Measurements from ENCODE around the gene EIF2S2.

The EIF2S2 gene

DNA sequence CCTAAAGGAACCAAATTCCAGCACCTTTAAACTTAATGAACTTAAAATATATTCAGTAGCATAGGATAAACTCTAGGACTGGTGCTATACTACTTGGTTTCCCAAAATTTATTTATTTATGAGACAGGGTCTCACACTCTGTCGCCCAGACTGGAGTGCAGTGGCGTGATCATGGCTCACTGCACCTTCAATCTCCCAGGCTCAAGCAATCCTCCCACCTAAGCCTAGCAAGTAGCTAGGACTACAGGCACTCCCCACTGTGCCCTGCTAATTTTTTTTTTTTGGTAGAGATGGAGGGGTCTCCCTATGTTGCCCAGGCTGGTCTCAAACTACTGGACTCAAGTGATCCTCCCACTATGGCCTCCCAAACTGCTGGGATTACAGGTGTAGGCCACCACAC lies 21.4 kb downstream of the EIF2S2 start:
- Histone ChIP-seq H3K36me3 (ENCODE audit: control insufficient read depth in 5 of 5, insufficient read depth in 5 of 5, low read length in 5 of 5) (peaks cover 41 to 89% (median 77%) of the 10 kb centered on the region in 5 donors), H3K4me3 (ENCODE audit: low read depth in 1 of 5, low read length in 5 of 5) (no peak overlapping the region)

GRCh38 chr20:34089655-34090345 lies 22.2 kb downstream of the EIF2S2 start:
- Histone ChIP-seq H3K27me3 (ENCODE audit: control insufficient read depth in 5 of 5, insufficient read depth in 4 of 5, low read length in 5 of 5) (no peaks in the 10 kb centered on the region), H3K27ac (ENCODE audit: low read depth, low read length) (no peak overlapping the region), H3K4me3 (ENCODE audit: low read depth in 1 of 5, low read length in 5 of 5) (no peak overlapping the region), H3K36me3 (ENCODE audit: control insufficient read depth in 5 of 5, insufficient read depth in 5 of 5, low read length in 5 of 5) (peaks cover 37 to 86% (median 71%) of the 10 kb centered on the region in 5 donors), H3K4me1 (ENCODE audit: control insufficient read depth in 5 of 5, insufficient read depth in 5 of 5, low read length in 5 of 5) (no peaks in the 10 kb centered on the region), H3K9ac (ENCODE audit: low read length in 5 of 5) (no peak overlapping the region), H3K9me3 (ENCODE audit: control insufficient read depth in 5 of 5, low read length in 5 of 5) (no peaks in the 10 kb centered on the region)

More for the DNA sequence above, 21.4 kb downstream of the EIF2S2 start:
- no peaks in the 10 kb centered on the region for H3K9me3 ChIP-seq (ENCODE audit: control insufficient read depth in 5 of 5, low read length in 5 of 5)
- no peaks in the 10 kb centered on the region for H3K4me1 ChIP-seq (ENCODE audit: control insufficient read depth in 5 of 5, insufficient read depth in 5 of 5, low read length in 5 of 5)
- H3K27me3 ChIP-seq (ENCODE audit: control insufficient read depth in 5 of 5, insufficient read depth in 4 of 5, low read length in 5 of 5): no peaks in the 10 kb centered on the region
- no peak overlapping the region for H3K27ac ChIP-seq (ENCODE audit: low read depth, low read length)
- H3K9ac ChIP-seq (ENCODE audit: low read length in 5 of 5): no peak overlapping the region

DNA sequence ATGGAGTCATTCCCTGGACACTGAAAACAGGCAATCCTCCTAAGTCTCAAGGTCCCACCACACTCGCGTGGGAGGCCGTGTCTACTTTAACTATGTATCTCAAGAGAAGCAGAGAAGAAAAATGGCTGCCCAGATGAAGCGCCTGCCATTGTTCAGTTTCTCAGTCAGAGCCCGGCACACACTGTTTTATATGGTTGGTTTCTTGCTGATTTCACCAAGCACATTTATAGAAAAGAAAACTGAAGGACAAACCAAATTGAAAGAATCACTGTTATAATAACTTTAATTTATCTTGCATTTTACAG lies 22.9 kb downstream of the EIF2S2 start:
- H3K9me3 ChIP-seq (ENCODE audit: control insufficient read depth in 5 of 5, low read length in 5 of 5): no peaks in the 10 kb centered on the region
- H3K27me3 ChIP-seq (ENCODE audit: control insufficient read depth in 5 of 5, insufficient read depth in 4 of 5, low read length in 5 of 5): no peaks in the 10 kb centered on the region
- no peak overlapping the region for H3K9ac ChIP-seq (ENCODE audit: low read length in 5 of 5)
- peaks cover 30 to 88% (median 70%) of the 10 kb centered on the region in 5 donors for H3K36me3 ChIP-seq (ENCODE audit: control insufficient read depth in 5 of 5, insufficient read depth in 5 of 5, low read length in 5 of 5)
- no peaks in the 10 kb centered on the region for H3K4me1 ChIP-seq (ENCODE audit: control insufficient read depth in 5 of 5, insufficient read depth in 5 of 5, low read length in 5 of 5)
- no peak overlapping the region for H3K27ac ChIP-seq (ENCODE audit: low read depth, low read length)
- no peak overlapping the region for H3K4me3 ChIP-seq (ENCODE audit: low read depth in 1 of 5, low read length in 5 of 5)

DNA sequence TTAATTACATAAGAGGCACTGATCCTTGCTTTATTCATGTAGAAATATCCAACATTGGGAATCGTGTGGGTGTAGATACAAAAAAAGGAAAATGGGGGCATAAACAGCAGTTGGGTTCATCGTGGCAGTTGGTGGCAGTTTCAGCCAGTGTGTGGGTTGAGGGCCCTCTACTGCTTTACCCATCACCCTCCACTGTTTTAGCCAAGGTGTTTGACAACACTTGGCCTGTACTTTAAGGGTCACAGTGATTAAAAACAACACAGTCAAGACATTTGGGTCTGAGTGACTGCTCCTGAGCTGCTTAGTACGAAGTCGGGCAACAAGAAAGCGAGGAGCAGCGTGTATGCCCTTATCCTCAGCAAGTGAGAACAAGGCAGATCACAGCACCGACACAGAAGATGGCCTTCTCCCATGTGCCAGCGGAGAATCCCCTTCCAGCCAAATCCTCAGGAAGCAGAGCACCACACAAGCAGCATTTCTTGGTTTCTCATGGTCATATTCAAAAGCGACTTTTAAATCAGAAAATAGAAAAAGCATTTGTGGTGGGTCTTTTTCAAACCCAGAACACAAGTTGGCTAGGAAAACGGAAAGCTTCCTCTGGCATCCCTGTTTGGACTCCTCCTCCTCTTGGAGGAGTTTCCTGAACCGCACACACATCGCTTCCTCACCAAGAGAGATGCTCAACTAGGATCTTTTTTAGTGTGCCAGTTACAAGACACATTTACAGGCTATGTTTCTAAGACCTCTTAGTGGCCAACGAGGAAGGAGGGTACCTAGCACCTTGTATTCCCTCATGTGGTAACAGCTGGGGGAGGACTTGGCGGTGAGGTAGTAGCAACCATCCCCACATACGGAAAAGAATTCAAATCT lies 23.5 kb downstream of the EIF2S2 start:
- Histone ChIP-seq H3K27me3 (ENCODE audit: control insufficient read depth in 5 of 5, insufficient read depth in 4 of 5, low read length in 5 of 5) (no peaks in the 10 kb centered on the region), H3K4me1 (ENCODE audit: control insufficient read depth in 5 of 5, insufficient read depth in 5 of 5, low read length in 5 of 5) (peaks cover 0 to 4% (median under 1%) of the 10 kb centered on the region in 5 donors), H3K9ac (ENCODE audit: low read length in 5 of 5) (no peak overlapping the region), H3K4me3 (ENCODE audit: low read depth in 1 of 5, low read length in 5 of 5) (no peak overlapping the region), H3K9me3 (ENCODE audit: control insufficient read depth in 5 of 5, low read length in 5 of 5) (no peaks in the 10 kb centered on the region), H3K36me3 (ENCODE audit: control insufficient read depth in 5 of 5, insufficient read depth in 5 of 5, low read length in 5 of 5) (peaks cover 27 to 82% (median 68%) of the 10 kb centered on the region in 5 donors), H3K27ac (ENCODE audit: low read depth, low read length) (no peak overlapping the region)

- Histone ChIP-seq H3K4me3 (ENCODE audit: low read depth in 1 of 5, low read length in 5 of 5) (no peak overlapping the region), H3K4me1 (ENCODE audit: control insufficient read depth in 5 of 5, insufficient read depth in 5 of 5, low read length in 5 of 5) (peaks cover 0 to 18% (median 8%) of the 10 kb centered on the region in 5 donors), H3K27ac (ENCODE audit: low read depth, low read length) (no peak overlapping the region), H3K27me3 (ENCODE audit: control insufficient read depth in 5 of 5, insufficient read depth in 4 of 5, low read length in 5 of 5) (no peaks in the 10 kb centered on the region), H3K36me3 (ENCODE audit: control insufficient read depth in 5 of 5, insufficient read depth in 5 of 5, low read length in 5 of 5) (peaks cover 11 to 76% (median 60%) of the 10 kb centered on the region in 5 donors), H3K9me3 (ENCODE audit: control insufficient read depth in 5 of 5, low read length in 5 of 5) (no peaks in the 10 kb centered on the region), H3K9ac (ENCODE audit: low read length in 5 of 5) (no peak overlapping the region)
Observed at GRCh38 chr20:34085544-34086040, 26.5 kb downstream of the EIF2S2 start.

DNA sequence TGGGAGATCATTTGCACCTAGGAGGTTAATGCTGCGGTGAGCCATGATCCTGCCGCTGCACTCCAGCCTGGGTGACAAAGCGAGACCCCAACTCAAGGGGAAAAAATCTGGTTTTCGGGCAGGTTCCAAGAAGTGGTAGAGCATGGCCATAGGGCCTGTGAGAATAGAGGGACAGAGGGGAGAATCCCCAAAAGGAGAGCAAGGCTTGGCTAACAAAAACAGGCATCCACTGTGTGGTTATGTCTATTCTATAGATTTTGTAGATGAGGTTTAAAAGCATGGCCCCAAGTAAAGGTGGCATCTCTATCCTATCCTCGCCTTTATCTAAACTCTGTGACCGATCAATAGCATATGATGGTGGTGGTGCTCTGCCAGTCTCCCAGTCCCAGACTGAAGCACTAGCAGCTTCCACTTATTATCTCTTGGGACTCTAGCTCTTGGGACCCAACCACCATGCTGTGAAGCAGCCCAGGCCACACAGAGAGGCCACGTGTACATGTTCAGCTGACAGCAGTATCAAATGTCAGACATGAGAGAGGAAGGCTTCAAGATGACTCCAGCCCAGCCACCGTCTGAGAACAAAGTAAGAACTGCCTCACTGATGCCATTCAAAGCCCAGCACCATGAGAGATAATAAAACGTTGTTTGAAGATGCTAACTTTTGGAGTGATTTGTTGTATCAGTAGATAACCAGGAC lies 27.7 kb downstream of the EIF2S2 start:
- peaks cover 6 to 75% (median 60%) of the 10 kb centered on the region in 5 donors for H3K36me3 ChIP-seq (ENCODE audit: control insufficient read depth in 5 of 5, insufficient read depth in 5 of 5, low read length in 5 of 5)
- H3K9ac ChIP-seq (ENCODE audit: low read length in 5 of 5): no peak overlapping the region
- H3K27ac ChIP-seq (ENCODE audit: low read depth, low read length): no peak overlapping the region

DNA sequence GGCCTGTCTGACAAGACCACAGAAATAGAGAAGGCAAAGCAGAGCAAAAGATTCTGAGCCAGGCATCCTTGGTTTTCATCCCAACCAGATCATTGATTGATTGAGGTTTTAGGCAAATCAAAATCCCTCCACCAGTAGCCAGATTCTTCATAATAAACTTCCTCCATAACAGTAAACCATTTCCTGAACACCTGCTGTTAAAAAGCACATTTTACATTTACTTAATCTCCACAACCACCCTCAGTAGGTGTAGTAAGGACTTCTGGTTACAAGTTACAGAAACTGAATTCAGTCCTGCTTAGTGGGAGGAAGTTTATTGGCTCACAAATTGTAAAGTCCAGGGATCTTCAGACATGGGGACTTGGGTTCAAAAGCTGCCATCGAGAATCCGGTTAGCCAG lies 28.3 kb downstream of the EIF2S2 start:
- H3K27ac ChIP-seq (ENCODE audit: low read depth, low read length): peak overlapping the region; percentile 26
- no peak overlapping the region for H3K9ac ChIP-seq (ENCODE audit: low read length in 5 of 5)
- peaks cover 6 to 76% (median 60%) of the 10 kb centered on the region in 5 donors for H3K36me3 ChIP-seq (ENCODE audit: control insufficient read depth in 5 of 5, insufficient read depth in 5 of 5, low read length in 5 of 5)
- H3K4me1 ChIP-seq (ENCODE audit: control insufficient read depth in 5 of 5, insufficient read depth in 5 of 5, low read length in 5 of 5): peaks cover 0 to 18% (median 8%) of the 10 kb centered on the region in 5 donors
- H3K27me3 ChIP-seq (ENCODE audit: control insufficient read depth in 5 of 5, insufficient read depth in 4 of 5, low read length in 5 of 5): no peaks in the 10 kb centered on the region
- no peak overlapping the region for H3K4me3 ChIP-seq (ENCODE audit: low read depth in 1 of 5, low read length in 5 of 5)
- H3K9me3 ChIP-seq (ENCODE audit: control insufficient read depth in 5 of 5, low read length in 5 of 5): no peaks in the 10 kb centered on the region

More for the DNA sequence above, 27.7 kb downstream of the EIF2S2 start:
- no peaks in the 10 kb centered on the region for H3K27me3 ChIP-seq (ENCODE audit: control insufficient read depth in 5 of 5, insufficient read depth in 4 of 5, low read length in 5 of 5)
- peaks cover 0 to 18% (median 8%) of the 10 kb centered on the region in 5 donors for H3K4me1 ChIP-seq (ENCODE audit: control insufficient read depth in 5 of 5, insufficient read depth in 5 of 5, low read length in 5 of 5)
- no peak overlapping the region for H3K4me3 ChIP-seq (ENCODE audit: low read depth in 1 of 5, low read length in 5 of 5)
- no peaks in the 10 kb centered on the region for H3K9me3 ChIP-seq (ENCODE audit: control insufficient read depth in 5 of 5, low read length in 5 of 5)

GRCh38 chr20:34083137-34083536 lies 28.9 kb downstream of the EIF2S2 start:
- no peaks in the 10 kb centered on the region for H3K27me3 ChIP-seq (ENCODE audit: control insufficient read depth in 5 of 5, insufficient read depth in 4 of 5, low read length in 5 of 5)
- no peaks in the 10 kb centered on the region for H3K9me3 ChIP-seq (ENCODE audit: control insufficient read depth in 5 of 5, low read length in 5 of 5)
- peak overlapping the region; percentile 74 for H3K27ac ChIP-seq (ENCODE audit: low read depth, low read length)
- peaks cover 0 to 18% (median 8%) of the 10 kb centered on the region in 5 donors for H3K4me1 ChIP-seq (ENCODE audit: control insufficient read depth in 5 of 5, insufficient read depth in 5 of 5, low read length in 5 of 5)
- peaks cover 5 to 76% (median 60%) of the 10 kb centered on the region in 5 donors for H3K36me3 ChIP-seq (ENCODE audit: control insufficient read depth in 5 of 5, insufficient read depth in 5 of 5, low read length in 5 of 5)
- H3K4me3 ChIP-seq (ENCODE audit: low read depth in 1 of 5, low read length in 5 of 5): no peak overlapping the region
- H3K9ac ChIP-seq (ENCODE audit: low read length in 5 of 5): peak overlapping the region in 1 of 5 donors; percentile 12

DNA sequence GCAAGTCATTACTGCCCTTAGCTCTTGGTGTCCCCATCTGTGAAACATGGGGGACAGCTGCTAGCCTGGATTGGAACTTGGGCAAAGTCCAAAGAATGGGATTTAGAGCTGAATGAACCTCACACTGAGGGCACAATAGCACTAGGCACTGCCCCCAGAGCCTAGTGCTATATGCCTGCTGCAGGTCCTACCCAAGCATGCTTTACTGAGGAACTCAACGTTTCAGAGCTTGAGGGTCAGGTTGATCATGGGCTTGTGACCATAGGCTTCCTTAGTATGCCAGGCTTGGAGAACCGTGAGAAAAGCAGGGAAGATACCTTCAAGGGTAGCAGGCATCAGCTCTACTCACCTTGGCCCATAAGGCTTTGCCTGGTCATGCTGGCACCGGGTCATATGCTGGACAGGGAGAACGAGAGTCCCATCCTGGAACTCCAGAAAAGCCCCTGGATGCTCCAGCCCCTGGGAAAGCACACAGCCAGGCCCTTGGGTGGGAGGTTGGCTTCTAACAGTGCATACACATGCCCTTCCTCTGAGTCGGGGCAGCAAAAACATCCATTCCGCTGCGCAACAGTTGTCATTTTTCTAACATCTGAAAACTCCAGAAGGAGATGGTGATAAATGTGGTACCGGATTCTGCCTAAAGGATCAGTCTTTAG lies 29.7 kb downstream of the EIF2S2 start:
- Histone ChIP-seq H3K9ac (ENCODE audit: low read length in 5 of 5) (peak overlapping the region in 1 of 5 donors; percentile 3), H3K4me3 (ENCODE audit: low read depth in 1 of 5, low read length in 5 of 5) (no peak overlapping the region), H3K27me3 (ENCODE audit: control insufficient read depth in 5 of 5, insufficient read depth in 4 of 5, low read length in 5 of 5) (no peaks in the 10 kb centered on the region), H3K4me1 (ENCODE audit: control insufficient read depth in 5 of 5, insufficient read depth in 5 of 5, low read length in 5 of 5) (peaks cover 0 to 18% (median 8%) of the 10 kb centered on the region in 5 donors), H3K36me3 (ENCODE audit: control insufficient read depth in 5 of 5, insufficient read depth in 5 of 5, low read length in 5 of 5) (peaks cover 0 to 78% (median 63%) of the 10 kb centered on the region in 5 donors), H3K9me3 (ENCODE audit: control insufficient read depth in 5 of 5, low read length in 5 of 5) (no peaks in the 10 kb centered on the region), H3K27ac (ENCODE audit: low read depth, low read length) (peak overlapping the region; percentile 74)

Measured in subcutaneous abdominal adipose tissue (tissue), 5 donors.